Measurements from ENCODE around the gene XAB2.
"Not testable (repeated sequence)": the region's sequence is repeated elsewhere in the genome, so short reads cannot be mapped to it uniquely, and the experiment has no call there.

Gene XAB2

GRCh38 chr19:7645163-7645562, 15.8 kb upstream of the XAB2 start:
- ChIA-PET CTCF (no interaction called here), POLR2A (no interaction called here)
- Histone ChIP-seq H3K27me3 (replicated peaks in 2 of 5; ENCODE audit: control insufficient read depth in 4 of 5, insufficient read depth in 5 of 5, low read length in 4 of 5) (no peaks in the 10 kb centered on the region), H3K4me1 (ENCODE audit: control extremely low read depth in 1 of 4, control insufficient read depth in 4 of 4, insufficient read depth in 4 of 4, low read length in 3 of 4) (peaks cover 0 to 16% (median 2%) of the 10 kb centered on the region in 4 experiments), H3K36me3 (ENCODE audit: control insufficient read depth in 4 of 4, insufficient read depth in 4 of 4, low read length in 3 of 4) (peaks cover 0 to 40% (median 21%) of the 10 kb centered on the region in 4 experiments), H3K9me3 (ENCODE audit: control extremely low read depth in 1 of 5, control insufficient read depth in 4 of 5, insufficient read depth in 2 of 5, low read depth in 1 of 5, low read length in 4 of 5) (no peaks in the 10 kb centered on the region), H3K4me3 (ENCODE audit: control insufficient read depth in 1 of 7, extremely low read depth in 1 of 7, insufficient read depth in 4 of 7, low read depth in 2 of 7, low read length in 6 of 7) (no peak overlapping the region), H3K27ac (ENCODE audit: insufficient read depth in 1 of 2, low read depth in 1 of 2, low read length in 2 of 2, poor library complexity in 1 of 2, severe bottlenecking in 2 of 2) (peak overlapping the region in 1 of 2 experiments; percentile 25)
- 96% methylated on average over 12 of the region's 14 CpGs for WGBS (ENCODE audit: insufficient coverage)
- no peak for DNase-seq

DNA sequence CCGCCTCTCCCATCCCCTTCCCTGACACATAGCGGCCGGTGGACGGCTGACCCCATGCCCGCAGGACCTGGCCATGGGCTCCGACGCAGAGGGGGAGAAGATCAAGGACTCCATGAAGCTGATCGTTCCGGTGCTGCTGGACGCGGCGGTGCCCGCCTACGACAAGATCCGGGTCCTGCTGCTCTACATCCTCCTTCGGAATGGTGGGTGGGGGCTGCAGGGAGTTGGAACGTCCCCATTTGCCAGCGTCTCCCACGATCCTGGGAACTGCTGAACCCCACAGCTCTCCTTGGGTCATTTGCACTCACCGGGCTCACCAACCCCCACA, 15.2 kb upstream of the XAB2 start:
- H3K4me1 ChIP-seq (ENCODE audit: control extremely low read depth in 1 of 4, control insufficient read depth in 4 of 4, insufficient read depth in 4 of 4, low read length in 3 of 4), result peaks cover 0 to 16% (median 2%) of the 10 kb centered on the region in 4 experiments
- ChIA-PET CTCF (no interaction called here), POLR2A (interaction anchor here (0.6 kb wide), 1 partner anchor 8 kb away, joined by 3 read pairs; no protein-coding TSS in a partner anchor)
- H3K27me3 ChIP-seq (replicated peaks in 2 of 5; ENCODE audit: control insufficient read depth in 4 of 5, insufficient read depth in 5 of 5, low read length in 4 of 5), result no peaks in the 10 kb centered on the region
- peaks cover 0 to 45% (median 24%) of the 10 kb centered on the region in 4 experiments for H3K36me3 ChIP-seq (ENCODE audit: control insufficient read depth in 4 of 4, insufficient read depth in 4 of 4, low read length in 3 of 4)
- DNase-seq, result no peak
- H3K4me3 ChIP-seq (ENCODE audit: control insufficient read depth in 1 of 7, extremely low read depth in 1 of 7, insufficient read depth in 4 of 7, low read depth in 2 of 7, low read length in 6 of 7), result no peak overlapping the region
- WGBS (ENCODE audit: insufficient coverage), result 100% methylated on average over 10 of the region's 20 CpGs
- no peak overlapping the region for H3K27ac ChIP-seq (ENCODE audit: insufficient read depth in 1 of 2, low read depth in 1 of 2, low read length in 2 of 2, poor library complexity in 1 of 2, severe bottlenecking in 2 of 2)
- H3K9me3 ChIP-seq (ENCODE audit: control extremely low read depth in 1 of 5, control insufficient read depth in 4 of 5, insufficient read depth in 2 of 5, low read depth in 1 of 5, low read length in 4 of 5), result no peaks in the 10 kb centered on the region

DNA sequence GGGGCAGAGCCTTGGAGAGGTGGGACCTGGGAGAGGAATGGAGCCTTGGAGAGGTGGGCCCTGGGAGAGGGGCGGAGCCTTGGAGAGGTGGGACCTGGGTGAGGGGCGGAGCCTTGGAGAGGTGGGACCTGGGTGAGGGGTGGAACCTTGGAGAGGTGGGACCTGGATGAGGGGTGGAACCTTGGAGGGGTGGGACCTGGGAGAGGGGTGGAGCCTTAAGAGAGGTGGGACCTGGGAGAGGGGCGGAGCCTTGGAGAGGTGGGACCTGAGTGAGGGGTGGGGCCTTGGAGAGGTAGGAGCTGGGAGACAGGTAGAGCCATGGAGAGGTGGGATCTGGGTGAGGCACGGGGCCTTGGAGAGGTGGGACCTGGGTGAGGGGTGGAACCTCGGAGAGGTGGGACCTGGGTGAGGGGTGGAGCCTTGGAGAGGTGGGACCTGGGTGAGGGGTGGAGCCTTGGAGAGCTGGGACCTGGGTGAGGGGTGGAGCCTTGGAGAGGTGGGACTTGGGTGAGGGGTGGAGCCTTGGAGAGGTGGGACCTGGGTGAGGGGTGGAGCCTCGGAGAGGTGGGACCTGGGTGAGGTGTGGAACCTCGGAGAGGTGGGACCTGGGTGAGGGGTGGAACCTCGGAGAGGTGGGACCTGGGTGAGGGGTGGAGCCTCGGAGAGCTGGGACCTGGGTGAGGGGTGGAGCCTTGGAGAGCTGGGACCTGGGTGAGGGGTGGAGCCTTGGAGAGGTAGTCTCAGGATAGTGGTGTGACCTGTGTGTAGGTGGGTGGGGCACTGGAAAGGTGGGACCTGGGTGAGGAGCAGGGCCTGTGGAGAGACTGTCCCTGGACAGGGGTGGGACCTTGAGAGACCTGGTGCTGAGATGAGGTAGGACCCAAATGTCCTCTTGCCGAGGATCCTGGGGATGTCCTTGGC, 14.5 kb upstream of the XAB2 start:
- H3K27ac ChIP-seq (ENCODE audit: insufficient read depth in 1 of 2, low read depth in 1 of 2, low read length in 2 of 2, poor library complexity in 1 of 2, severe bottlenecking in 2 of 2); H3K4me3 ChIP-seq (ENCODE audit: control insufficient read depth in 1 of 7, extremely low read depth in 1 of 7, insufficient read depth in 4 of 7, low read depth in 2 of 7, low read length in 6 of 7); H3K9me3 ChIP-seq (ENCODE audit: control extremely low read depth in 1 of 5, control insufficient read depth in 4 of 5, insufficient read depth in 2 of 5, low read depth in 1 of 5, low read length in 4 of 5); CTCF ChIA-PET; H3K27me3 ChIP-seq (replicated peaks in 2 of 5; ENCODE audit: control insufficient read depth in 4 of 5, insufficient read depth in 5 of 5, low read length in 4 of 5): not testable (repeated sequence)
- H3K36me3 ChIP-seq (ENCODE audit: control insufficient read depth in 4 of 4, insufficient read depth in 4 of 4, low read length in 3 of 4), result peaks cover 0 to 49% (median 26%) of the 10 kb centered on the region in 4 experiments
- POLR2A ChIA-PET, result interaction anchor here (0.6 kb wide), 1 partner anchor 9 kb away, joined by 3 read pairs; no protein-coding TSS in a partner anchor
- DNase-seq, result peak; percentile 48 to 50 (median 49)
- H3K4me1 ChIP-seq (ENCODE audit: control extremely low read depth in 1 of 4, control insufficient read depth in 4 of 4, insufficient read depth in 4 of 4, low read length in 3 of 4), result peaks cover 0 to 16% (median 2%) of the 10 kb centered on the region in 4 experiments
- 83% methylated on average over 7 of the region's 10 CpGs for WGBS (ENCODE audit: insufficient coverage)

- no peak for DNase-seq
- CTCF ChIA-PET, result no interaction called here
- H3K4me1 ChIP-seq (ENCODE audit: control extremely low read depth in 1 of 4, control insufficient read depth in 4 of 4, insufficient read depth in 4 of 4, low read length in 3 of 4), result peaks cover 0 to 17% (median 3%) of the 10 kb centered on the region in 4 experiments
- no peaks in the 10 kb centered on the region for H3K9me3 ChIP-seq (ENCODE audit: control extremely low read depth in 1 of 5, control insufficient read depth in 4 of 5, insufficient read depth in 2 of 5, low read depth in 1 of 5, low read length in 4 of 5)
- H3K27ac ChIP-seq (ENCODE audit: insufficient read depth in 1 of 2, low read depth in 1 of 2, low read length in 2 of 2, poor library complexity in 1 of 2, severe bottlenecking in 2 of 2), result no peak overlapping the region
- POLR2A ChIA-PET, result no interaction called here
- WGBS (ENCODE audit: insufficient coverage), result 96% methylated on average over 4 of the region's 8 CpGs
- H3K4me3 ChIP-seq (ENCODE audit: control insufficient read depth in 1 of 7, extremely low read depth in 1 of 7, insufficient read depth in 4 of 7, low read depth in 2 of 7, low read length in 6 of 7), result no peak overlapping the region
- no peaks in the 10 kb centered on the region for H3K27me3 ChIP-seq (replicated peaks in 2 of 5; ENCODE audit: control insufficient read depth in 4 of 5, insufficient read depth in 5 of 5, low read length in 4 of 5)
- peaks cover 0 to 49% (median 27%) of the 10 kb centered on the region in 4 experiments for H3K36me3 ChIP-seq (ENCODE audit: control insufficient read depth in 4 of 4, insufficient read depth in 4 of 4, low read length in 3 of 4)
Measured at GRCh38 chr19:7643031-7643415, 13.7 kb upstream of the XAB2 start.

DNA sequence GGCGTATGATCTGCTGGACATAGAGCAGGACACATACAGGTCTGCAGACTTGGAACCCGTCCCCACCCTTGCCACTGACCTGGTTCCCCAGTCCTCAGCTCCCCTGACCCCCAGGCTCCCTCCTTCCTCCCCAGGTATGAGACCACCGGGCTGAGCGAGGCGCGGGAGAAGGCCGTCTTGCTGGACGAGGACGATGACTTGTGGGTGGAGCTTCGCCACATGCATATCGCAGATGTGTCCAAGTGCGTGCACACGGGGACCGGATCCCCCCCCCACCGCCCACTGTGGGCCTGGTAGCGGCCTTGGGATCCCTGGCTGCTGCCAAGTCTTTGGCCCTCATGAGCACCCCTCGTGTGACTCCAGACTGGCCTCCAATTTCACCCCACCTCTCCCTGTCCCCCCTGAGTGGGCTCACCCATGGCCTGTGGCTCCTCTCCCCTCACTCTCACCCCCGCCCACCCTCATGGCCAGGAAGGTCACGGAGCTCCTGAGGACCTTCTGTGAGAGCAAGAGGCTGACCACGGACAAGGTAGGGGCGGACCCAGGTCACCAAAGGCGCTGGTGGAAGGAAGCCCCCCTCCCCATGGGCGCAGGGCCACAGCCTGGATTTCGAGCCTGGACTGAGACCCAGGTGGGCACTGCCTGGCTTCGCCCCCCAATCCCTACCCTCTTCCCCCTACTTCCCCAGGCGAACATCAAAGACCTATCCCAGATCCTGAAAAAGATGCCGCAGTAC, 13.1 kb upstream of the XAB2 start:
- Histone ChIP-seq H3K27ac (ENCODE audit: insufficient read depth in 1 of 2, low read depth in 1 of 2, low read length in 2 of 2, poor library complexity in 1 of 2, severe bottlenecking in 2 of 2) (no peak overlapping the region), H3K36me3 (ENCODE audit: control insufficient read depth in 4 of 4, insufficient read depth in 4 of 4, low read length in 3 of 4) (peaks cover 0 to 47% (median 26%) of the 10 kb centered on the region in 4 experiments)
- POLR2A ChIA-PET, result no interaction called here

DNA sequence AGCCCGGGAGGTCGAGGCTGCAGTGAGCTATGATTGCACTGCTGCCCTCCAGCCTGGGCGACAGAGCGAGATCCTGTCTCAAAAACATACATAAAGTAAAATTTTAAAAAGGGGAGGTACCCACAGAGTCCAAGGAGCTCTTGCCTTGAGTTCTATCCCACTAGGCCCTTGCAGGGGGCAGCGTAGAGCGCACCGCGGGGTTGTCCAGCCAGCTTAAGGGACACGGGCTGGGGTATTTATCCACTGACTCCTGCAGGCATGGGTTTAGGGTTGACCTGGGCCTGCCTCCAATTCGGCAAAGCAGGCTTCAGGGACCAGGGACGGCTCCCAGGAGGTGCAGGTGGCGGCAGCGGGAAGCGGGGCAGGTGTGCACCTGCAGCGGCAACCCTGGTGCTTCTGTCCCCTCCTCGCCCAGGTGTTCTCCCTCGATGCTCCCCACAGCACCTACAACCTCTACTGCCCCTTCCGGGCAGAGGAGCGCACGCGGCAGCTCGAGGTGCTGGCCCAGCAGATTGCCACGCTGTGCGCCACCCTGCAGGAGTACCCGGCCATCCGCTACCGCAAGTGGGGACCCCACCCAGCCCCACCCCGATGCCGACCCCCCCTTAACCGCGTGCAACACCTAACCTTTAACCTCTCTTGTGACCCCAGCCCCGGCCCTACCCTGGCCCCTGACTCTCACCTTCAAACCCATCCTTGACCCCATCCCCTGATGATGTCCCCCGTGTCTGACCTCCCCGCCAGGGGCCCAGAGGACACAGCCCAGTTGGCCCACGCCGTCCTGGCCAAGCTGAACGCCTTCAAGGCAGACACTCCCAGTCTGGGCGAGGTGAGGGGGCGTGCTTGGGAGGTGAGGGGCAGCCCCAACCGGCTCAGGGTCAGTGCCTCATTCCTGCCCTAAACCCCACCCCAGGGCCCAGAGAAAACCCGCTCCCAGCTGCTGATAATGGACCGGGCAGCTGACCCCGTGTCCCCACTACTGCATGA, 12.2 kb upstream of the XAB2 start:
- ChIA-PET POLR2A (interaction anchor here (0.5 to 1.1 kb wide), 3 partner anchors 8 to 241 kb away, joined by 3 to 5 read pairs (median 5); partner anchors contain the start of genes PET100 and XAB2), CTCF (interaction anchor here (1.1 to 1.8 kb wide), 3 partner anchors 10 to 39 kb away, joined by 3 to 7 read pairs (median 3); partner anchors contain the start of gene TRAPPC5)
- Histone ChIP-seq H3K27me3 (replicated peaks in 2 of 5; ENCODE audit: control insufficient read depth in 4 of 5, insufficient read depth in 5 of 5, low read length in 4 of 5) (no peaks in the 10 kb centered on the region), H3K4me1 (ENCODE audit: control extremely low read depth in 1 of 4, control insufficient read depth in 4 of 4, insufficient read depth in 4 of 4, low read length in 3 of 4) (peaks cover 0 to 27% (median 13%) of the 10 kb centered on the region in 4 experiments), H3K9me3 (ENCODE audit: control extremely low read depth in 1 of 5, control insufficient read depth in 4 of 5, insufficient read depth in 2 of 5, low read depth in 1 of 5, low read length in 4 of 5) (no peaks in the 10 kb centered on the region), H3K36me3 (ENCODE audit: control insufficient read depth in 4 of 4, insufficient read depth in 4 of 4, low read length in 3 of 4) (peaks cover 0 to 46% (median 22%) of the 10 kb centered on the region in 4 experiments), H3K4me3 (ENCODE audit: control insufficient read depth in 1 of 7, extremely low read depth in 1 of 7, insufficient read depth in 4 of 7, low read depth in 2 of 7, low read length in 6 of 7) (no peak overlapping the region), H3K27ac (ENCODE audit: insufficient read depth in 1 of 2, low read depth in 1 of 2, low read length in 2 of 2, poor library complexity in 1 of 2, severe bottlenecking in 2 of 2) (no peak overlapping the region)
- 97% methylated on average over 42 of the region's 43 CpGs for WGBS (ENCODE audit: insufficient coverage)
- no peak for DNase-seq

More for the DNA sequence above, 13.1 kb upstream of the XAB2 start:
- 99% methylated on average over 22 of the region's 27 CpGs for WGBS (ENCODE audit: insufficient coverage)
- H3K9me3 ChIP-seq (ENCODE audit: control extremely low read depth in 1 of 5, control insufficient read depth in 4 of 5, insufficient read depth in 2 of 5, low read depth in 1 of 5, low read length in 4 of 5), result no peaks in the 10 kb centered on the region
- H3K27me3 ChIP-seq (replicated peaks in 2 of 5; ENCODE audit: control insufficient read depth in 4 of 5, insufficient read depth in 5 of 5, low read length in 4 of 5), result no peaks in the 10 kb centered on the region
- no peak for DNase-seq
- no peak overlapping the region for H3K4me3 ChIP-seq (ENCODE audit: control insufficient read depth in 1 of 7, extremely low read depth in 1 of 7, insufficient read depth in 4 of 7, low read depth in 2 of 7, low read length in 6 of 7)
- peaks cover 0 to 23% (median 9%) of the 10 kb centered on the region in 4 experiments for H3K4me1 ChIP-seq (ENCODE audit: control extremely low read depth in 1 of 4, control insufficient read depth in 4 of 4, insufficient read depth in 4 of 4, low read length in 3 of 4)
- CTCF ChIA-PET, result interaction anchor here (1.8 kb wide), 1 partner anchor 9 kb away, joined by 7 read pairs; no protein-coding TSS in a partner anchor
